Measurements from ENCODE around the gene MLANA.

- TF ChIP-seq POLR2A (IDR thresholded peaks at IDR 0.05) = no peak
- TF ChIP-seq CTCF (IDR thresholded peaks at IDR 0.05) = no peak
Measured at GRCh38 chr9:5958273-5958672, 67.6 kb downstream of the MLANA start.

Measured in lower leg skin (tissue), 3 donors.